NCI-H446 treated with DMSO at 0.1 percent for 48 hours (cell line): Measurements from ENCODE around the gene CD36.
A peak's percentile ranks its signal among the peaks of the same experiment; 100 is the strongest.
"Not testable (repeated sequence)": the region's sequence is repeated elsewhere in the genome, so short reads cannot be mapped to it uniquely, and the experiment has no call there.

Experiments used
- DNase-seq: peaks from one replicate; lab custom pipeline; 2025; lab: John Stamatoyannopoulos, UW

The CD36 gene

DNA sequence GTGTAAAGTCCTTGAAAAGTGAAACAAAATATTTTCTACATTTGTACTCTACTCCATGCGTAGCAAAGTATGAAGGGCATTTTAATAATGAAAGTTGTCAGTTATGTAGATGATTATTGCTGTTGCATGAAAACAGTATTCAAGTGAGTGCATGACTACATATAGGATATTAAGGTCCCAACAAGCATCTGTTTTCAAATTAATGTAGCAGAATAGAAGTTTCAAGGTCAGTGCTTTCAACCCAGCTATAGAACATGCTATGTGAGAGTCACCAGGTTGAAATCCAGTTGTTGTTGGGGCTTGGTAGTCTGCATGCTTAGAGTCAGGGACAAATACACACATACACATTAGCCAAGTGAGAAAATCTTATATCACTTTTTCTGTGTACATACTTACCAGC lies 14.8 kb downstream of the CD36 start:
- DNase-seq, result no peak

DNA sequence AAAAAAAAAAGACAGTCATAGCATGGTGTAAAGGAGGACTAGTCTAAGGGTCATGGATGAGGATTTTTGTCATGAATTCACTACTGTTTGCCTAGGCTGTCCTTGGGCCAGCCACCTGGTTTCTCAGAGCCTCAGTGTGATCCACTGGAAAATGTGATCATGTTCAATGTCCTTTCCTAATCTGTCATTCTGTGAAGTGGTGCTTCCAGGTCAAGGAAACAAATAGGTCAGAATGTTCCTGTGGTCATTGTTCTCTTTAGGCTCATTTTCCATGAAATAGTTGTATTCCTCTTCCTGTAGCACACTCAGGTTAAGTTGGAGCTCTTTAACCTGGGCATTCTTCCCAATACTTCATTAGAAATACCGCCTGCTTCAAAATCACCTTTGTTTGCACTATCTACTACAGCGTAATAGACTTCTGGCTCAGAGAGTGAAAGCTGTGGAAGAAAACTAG lies 16.5 kb downstream of the CD36 start:
- DNase-seq, result no peak

- no peak for DNase-seq
Observed at GRCh38 chr7:80656029-80656428, 17.6 kb downstream of the CD36 start.

DNA sequence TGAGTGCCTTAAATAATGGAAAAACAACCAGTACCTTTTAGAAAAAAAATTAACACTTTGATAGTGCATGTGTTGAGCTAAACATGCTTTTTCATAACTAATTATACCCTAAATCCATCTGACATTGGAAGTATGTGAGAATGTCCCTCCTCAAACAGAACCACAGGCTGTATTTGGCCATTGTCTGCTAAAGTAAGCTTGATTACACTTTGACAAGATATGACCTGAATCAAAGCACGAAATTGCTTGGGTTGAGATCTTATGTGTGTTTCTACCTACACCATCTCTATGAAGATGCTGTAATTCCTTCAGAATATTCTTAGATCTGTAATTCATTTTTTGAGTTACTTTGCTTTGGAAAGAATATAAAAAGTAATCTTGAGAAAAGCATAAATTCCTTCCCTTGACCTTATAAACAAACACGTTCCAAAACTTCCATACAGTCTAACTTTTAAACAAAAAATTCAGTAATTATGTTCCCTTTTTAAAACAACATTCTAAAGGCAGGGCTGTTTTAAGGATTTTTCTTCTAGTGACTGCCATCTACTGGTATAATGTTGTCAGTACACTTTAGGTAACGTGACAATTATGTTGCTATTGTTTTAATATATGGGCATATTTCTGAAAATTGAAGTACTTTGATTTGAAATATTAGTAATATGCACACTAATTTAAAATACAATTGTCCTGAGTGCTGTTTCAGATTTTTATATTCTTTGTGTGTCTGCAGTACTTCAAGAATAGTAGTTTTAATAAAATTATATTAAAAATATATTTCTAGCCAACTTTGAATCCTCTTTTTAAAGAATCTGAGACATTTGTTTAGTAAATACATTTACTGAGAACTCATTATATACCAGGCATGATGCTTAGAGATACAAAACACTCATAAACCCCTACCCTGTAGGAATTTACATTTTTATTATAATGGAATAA lies 20.9 kb downstream of the CD36 start:
- DNase-seq, result no peak

GRCh38 chr7:80660939-80661338 lies 22.5 kb downstream of the CD36 start:
- DNase-seq, result no peak

- no peak for DNase-seq
Observed at GRCh38 chr7:80661729-80662128, 23.3 kb downstream of the CD36 start.

DNA sequence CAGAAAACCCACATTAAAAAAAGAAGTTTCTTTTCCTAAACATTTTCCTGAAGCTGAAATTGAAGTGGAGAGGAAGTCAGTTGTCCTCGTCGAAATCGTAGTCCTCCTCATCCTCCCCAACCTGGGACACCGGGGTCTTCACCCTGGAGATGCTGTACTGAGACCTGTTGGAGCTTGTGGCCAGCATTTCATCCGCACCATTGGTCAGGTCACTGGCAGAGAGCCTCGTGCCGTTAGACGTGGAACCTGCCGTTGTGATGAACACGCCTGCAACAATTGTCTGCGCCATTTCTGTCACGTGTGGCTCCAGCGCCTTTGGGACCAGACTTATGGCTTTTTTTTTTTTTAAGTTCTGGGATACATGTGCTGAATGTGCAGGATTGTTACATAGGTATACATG lies 23.8 kb downstream of the CD36 start:
- DNase-seq, result no peak

GRCh38 chr7:80665526-80665925 lies 27.1 kb downstream of the CD36 start:
- no peak for DNase-seq

DNA sequence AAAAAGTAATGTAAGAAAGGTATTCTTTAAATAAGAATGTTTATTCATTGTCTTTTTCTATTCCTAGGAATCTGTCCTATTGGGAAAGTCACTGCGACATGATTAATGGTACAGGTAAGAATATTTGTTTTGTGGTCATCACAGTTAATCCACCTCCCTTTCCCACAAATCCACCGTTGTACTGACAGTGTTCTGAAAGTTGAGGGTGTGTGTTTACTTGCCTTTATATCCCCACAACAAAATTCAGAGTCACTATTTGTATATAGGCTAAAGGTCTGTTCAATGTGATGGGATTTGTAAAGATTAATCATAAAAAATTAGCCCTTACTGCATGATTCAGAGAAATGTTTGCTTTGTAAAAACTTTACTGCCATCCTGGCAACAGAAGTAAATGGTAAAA lies 27.9 kb downstream of the CD36 start:
- DNase-seq, result no peak

- DNase-seq, result not testable (repeated sequence)
Observed at GRCh38 chr7:80669367-80669766, 30.9 kb downstream of the CD36 start.

GRCh38 chr7:80671744-80672143 lies 33.3 kb downstream of the CD36 start:
- DNase-seq, result no peak

GRCh38 chr7:80675090-80675489 lies 36.6 kb downstream of the CD36 start:
- no peak for DNase-seq

DNA sequence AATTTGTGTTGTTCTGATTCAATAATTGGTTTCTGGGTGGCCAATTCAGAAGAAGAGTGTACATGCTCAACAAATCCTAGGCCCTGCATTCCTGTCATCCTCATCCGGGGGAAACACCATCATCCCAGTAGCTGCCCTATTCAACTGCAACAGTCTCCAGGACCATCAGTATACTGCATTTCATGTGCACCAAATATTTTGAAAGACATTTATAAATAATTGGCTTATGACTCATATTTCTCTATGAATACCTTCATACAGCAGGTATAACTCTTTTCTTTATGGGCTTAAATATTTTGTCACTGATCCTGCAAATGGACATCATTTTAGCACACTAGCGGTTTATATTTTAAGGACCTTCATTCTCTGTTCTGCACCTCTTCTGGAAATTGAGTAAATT lies 38.0 kb downstream of the CD36 start:
- no peak for DNase-seq

GRCh38 chr7:80677629-80678028 lies 39.2 kb downstream of the CD36 start:
- no peak for DNase-seq

DNA sequence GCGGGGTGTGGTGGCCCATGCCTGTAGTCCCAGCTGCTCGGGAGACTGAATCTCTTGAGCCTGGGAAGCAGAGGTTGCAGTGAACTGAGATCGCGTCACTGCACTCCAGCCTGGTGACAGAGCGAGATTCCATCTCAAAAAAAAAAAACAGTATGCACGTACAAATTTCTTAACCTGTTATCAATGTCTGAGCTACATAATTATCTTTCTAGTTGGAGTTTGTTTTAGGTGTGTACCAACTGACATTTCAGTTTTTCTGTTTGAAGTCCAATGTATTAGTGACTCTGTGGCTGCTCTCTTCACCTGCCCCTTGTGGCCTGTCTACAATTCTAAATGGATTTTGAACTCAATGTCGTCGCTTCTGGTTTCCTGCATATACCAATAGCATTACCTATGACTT lies 40.3 kb downstream of the CD36 start:
- no peak for DNase-seq

DNA sequence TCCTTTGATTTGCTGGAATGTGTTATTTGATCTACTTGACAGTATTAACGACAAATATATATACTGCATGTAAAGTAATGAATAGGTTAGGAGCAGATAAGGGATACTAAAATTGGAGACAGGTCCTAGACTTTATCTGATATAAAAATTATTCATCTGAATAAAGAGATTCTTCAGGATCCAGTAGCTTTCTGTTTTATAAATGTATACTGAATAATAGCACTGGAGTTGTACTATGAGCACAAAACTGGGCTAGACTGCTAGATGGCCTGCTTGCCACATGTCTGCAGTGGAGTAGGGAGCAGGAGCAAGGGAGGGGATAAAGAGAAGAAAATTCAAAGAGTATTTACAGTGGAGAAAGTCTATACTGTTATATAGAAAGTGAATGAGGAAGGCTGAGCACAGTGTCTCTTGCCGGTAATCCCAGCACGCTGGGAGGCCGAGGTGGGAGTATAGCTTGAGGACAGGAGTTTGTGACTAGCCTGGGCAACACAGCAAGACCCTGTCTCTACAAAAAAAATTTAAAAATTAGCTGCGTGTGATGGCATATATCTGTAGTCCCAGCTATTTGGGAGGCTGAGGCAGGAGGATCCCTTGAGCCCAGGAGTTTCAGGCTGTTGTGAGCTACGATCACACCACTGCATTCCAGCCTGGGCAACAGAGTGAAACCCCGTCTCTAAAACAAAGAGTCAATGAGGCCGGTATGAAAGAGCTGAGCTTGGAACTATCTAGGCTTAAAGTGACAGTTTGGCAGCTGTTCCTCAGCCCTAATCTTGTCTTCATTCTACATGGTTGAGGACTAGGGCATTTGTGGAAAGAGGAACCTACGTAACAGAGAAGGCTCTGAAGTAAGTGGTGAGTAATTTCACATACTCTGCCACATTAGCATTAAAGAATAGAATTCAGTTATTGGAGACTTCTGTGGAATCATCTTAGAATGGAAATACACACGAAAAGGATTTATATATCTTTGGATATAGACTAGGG lies 41.8 kb downstream of the CD36 start:
- DNase-seq, result no peak

GRCh38 chr7:80681272-80681885 lies 42.9 kb downstream of the CD36 start:
- DNase-seq, result no peak

DNA sequence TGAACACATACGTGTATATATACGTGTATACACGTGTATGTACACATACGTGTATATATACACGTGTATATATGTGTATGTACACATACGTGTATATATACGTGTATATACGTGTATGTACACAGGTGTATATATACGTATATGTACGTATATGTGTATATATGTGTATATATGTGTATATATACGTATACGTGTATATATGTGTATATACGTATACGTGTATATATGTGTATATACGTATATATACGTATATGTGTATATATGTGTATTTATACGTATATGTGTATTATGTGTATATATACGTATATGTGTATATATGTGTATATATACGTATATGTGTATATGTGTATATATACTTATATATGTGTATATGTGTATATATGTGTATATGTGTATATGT lies 44.3 kb downstream of the CD36 start:
- DNase-seq, result no peak

- DNase-seq, result no peak
Observed at GRCh38 chr7:80686576-80686975, 48.1 kb downstream of the CD36 start.

GRCh38 chr7:80699045-80699638 lies 60.7 kb downstream of the CD36 start:
- peak; percentile 11 for DNase-seq

DNA sequence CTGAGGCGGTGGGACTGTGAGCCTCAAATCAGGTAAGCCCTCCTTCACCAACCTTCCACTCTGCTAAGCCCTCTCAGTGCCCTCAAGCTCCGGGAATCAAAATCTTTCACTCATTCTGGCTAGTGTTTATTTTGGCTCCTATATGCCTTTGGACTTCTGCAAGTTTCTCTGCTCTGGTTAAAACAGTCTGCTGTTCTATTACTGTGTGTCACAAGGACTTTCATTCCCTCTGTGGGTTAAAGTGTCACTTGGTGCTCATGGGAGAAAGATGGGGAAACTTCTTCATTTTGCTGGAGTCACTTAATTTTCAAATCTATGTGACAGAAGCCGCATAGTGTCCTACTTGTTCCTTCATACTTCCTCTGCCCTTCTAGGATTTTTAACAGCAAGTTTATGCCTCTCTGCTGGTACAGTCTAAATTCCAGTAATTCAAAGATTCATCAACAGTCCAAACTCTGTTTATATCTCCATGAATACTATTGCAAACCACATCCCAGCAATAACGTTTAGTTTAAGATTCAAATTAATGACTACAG lies 61.3 kb downstream of the CD36 start:
- DNase-seq, result no peak

DNA sequence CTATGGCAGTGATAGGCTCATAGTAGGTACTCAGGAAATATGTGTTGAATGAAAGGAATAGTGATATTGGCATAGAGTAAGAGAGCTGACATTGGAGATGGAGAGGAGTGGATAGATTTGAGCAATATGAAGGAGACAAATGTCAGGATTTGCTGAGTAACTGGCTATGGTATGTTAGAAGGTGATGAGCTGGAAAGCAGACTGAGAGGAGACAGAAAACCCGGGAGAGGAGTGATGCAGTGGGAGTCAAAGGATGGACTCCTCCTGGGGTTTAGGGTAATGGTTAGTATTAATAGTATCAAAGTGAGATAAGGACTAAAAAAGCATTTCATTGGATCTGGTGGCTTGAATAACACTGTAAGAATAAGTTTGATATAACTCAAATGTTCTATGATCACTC lies 64.8 kb downstream of the CD36 start:
- DNase-seq, result no peak
